HL-60 (cell line): Measurements from ENCODE around the gene CCNJ.
"Not testable (repeated sequence)": the region's sequence is repeated elsewhere in the genome, so short reads cannot be mapped to it uniquely, and the experiment has no call there.

Experiments used
- DNase-seq, 2 experiments: peaks; one replicate each; pipeline ENCODE4 v3.0.0-alpha.2; 2010 to 2020; ENCODE audit warnings: low read depth in 1 of 2, low spot score in 1 of 2
- H3K27ac ChIP-seq: fragments of 250-450 bp; sonication (Bioruptor Pico); replicated peaks from 2 replicates; pipeline ENCODE4 v1.5.1; 2020; ENCODE audit warnings: mild to moderate bottlenecking, moderate library complexity
- H3K27me3 ChIP-seq: fragments of 250-450 bp; sonication (Bioruptor Pico); 2 replicates; pipeline ENCODE4 v1.5.1; 2021; ENCODE audit warnings: mild to moderate bottlenecking, moderate library complexity; ENCODE audit not compliant: insufficient read depth, poor library complexity, severe bottlenecking
- H3K4me3 ChIP-seq: replicated peaks from 2 replicates; pipeline ENCODE4 v1.5.1; 2011; ENCODE audit warnings: mild to moderate bottlenecking, control low read depth, low read length; ENCODE audit not compliant: insufficient read depth
- GABPA ChIP-seq: IDR thresholded peaks from 2 replicates; pipeline ENCODE4 v1.6.1; 2012; ENCODE audit warnings: low read depth
- POLR2AphosphoS5 ChIP-seq: IDR thresholded peaks from 2 replicates; pipeline ENCODE4 v1.6.1; 2012; ENCODE audit warnings: low read depth
- SPI1 ChIP-seq: IDR thresholded peaks from 2 replicates; pipeline ENCODE4 v1.6.1; 2012; ENCODE audit warnings: low read depth, mild to moderate bottlenecking, borderline replicate concordance
- long read RNA-seq: library from polyadenylated mRNA; unstranded; transcript quantifications from one replicate; pipeline ENCODE4 v2.0.0, GENCODE V29; 2020
- TF ChIP-seq, protein P1 (sequence below): IDR thresholded peaks from 2 replicates; pipeline ENCODE4 v1.6.1; 2012; ENCODE audit warnings: low read depth; ENCODE audit not compliant: insufficient replicate concordance
- TF ChIP-seq, protein P2 (sequence below): IDR thresholded peaks from one replicate; pipeline ENCODE4 v1.5.1; 2011; ENCODE audit warnings: low read length, control low read depth, inconsistent platforms; ENCODE audit not compliant: insufficient read depth

The CCNJ gene, protein sequence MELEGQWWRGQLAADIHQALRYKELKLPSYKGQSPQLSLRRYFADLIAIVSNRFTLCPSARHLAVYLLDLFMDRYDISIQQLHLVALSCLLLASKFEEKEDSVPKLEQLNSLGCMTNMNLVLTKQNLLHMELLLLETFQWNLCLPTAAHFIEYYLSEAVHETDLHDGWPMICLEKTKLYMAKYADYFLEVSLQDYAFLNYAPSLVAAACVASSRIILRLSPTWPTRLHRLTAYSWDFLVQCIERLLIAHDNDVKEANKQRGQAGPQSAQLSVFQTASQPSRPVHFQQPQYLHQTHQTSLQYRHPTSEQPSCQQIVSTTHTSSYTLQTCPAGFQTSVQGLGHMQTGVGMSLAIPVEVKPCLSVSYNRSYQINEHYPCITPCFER
- long read RNA-seq, transcript CCNJ-203 (6 exons, 2,677 nt): major isoform, 59 of 85 reads
- long read RNA-seq, transcript CCNJ-202 (6 exons, 2,830 nt): minor isoform, 6 of 85 reads
- long read RNA-seq, partial matches to known transcripts: 1 of 85 reads
- long read RNA-seq, other reads (novel, unspliced or antisense): 19 of 85 reads

DNA sequence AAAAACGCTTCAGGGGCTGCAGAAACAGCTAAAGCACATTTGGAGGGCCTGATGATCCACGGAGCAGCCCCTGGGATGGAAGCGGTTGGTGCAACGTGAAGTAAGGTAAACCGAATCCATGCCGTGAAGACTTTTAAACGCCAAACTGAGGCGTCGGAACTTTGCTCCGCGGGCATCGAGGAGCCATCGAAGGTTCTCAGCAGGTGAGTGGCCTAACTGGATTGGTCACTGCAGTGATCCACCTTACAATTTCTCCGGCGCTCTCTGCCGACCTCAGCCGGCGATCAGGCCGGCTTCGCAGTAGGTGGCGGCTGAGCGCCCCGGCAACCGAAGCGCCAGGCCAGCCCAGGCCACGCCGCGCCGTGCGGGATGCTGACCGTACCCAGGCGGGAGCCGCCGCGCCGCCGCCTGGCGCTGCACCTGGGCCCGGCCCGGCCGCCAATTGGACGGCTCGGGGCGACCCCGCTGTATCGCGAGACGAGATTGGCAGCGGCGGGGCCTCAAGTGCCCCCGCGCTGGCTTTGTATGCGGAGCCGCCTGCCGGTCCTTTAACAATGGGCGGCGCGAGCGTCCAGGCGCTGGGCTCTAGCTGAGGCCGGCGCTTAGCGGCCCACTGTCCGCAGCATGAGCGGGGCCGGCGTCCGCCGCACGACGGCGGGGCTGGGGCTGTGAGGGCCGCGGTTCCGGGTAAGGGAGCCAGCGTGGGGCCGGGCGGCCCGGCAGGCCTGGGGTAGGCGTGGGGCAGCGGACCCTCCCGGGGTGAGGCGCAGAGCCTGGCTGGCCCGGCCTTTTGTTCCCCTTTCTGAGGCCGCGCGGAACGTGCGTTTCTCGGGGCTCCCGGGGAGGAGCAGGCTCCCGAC, at the start of gene CCNJ:
TSS of gene CCNJ (plus strand) at position 551 of the 860 bp plus-strand sequence. CDS start 811 bp downstream, outside the sequence.
- peak within 1 kb of the TSS; percentile 64 for H3K4me3 ChIP-seq
- no peaks in the 10 kb centered on the region for H3K27me3 ChIP-seq
- TF ChIP-seq, protein P1, sequence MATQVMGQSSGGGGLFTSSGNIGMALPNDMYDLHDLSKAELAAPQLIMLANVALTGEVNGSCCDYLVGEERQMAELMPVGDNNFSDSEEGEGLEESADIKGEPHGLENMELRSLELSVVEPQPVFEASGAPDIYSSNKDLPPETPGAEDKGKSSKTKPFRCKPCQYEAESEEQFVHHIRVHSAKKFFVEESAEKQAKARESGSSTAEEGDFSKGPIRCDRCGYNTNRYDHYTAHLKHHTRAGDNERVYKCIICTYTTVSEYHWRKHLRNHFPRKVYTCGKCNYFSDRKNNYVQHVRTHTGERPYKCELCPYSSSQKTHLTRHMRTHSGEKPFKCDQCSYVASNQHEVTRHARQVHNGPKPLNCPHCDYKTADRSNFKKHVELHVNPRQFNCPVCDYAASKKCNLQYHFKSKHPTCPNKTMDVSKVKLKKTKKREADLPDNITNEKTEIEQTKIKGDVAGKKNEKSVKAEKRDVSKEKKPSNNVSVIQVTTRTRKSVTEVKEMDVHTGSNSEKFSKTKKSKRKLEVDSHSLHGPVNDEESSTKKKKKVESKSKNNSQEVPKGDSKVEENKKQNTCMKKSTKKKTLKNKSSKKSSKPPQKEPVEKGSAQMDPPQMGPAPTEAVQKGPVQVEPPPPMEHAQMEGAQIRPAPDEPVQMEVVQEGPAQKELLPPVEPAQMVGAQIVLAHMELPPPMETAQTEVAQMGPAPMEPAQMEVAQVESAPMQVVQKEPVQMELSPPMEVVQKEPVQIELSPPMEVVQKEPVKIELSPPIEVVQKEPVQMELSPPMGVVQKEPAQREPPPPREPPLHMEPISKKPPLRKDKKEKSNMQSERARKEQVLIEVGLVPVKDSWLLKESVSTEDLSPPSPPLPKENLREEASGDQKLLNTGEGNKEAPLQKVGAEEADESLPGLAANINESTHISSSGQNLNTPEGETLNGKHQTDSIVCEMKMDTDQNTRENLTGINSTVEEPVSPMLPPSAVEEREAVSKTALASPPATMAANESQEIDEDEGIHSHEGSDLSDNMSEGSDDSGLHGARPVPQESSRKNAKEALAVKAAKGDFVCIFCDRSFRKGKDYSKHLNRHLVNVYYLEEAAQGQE: peak; percentile 54
- TF ChIP-seq SPI1: no peak
- H3K27ac ChIP-seq: peak within 1 kb of the TSS; percentile 97
- peak in 1 of 2 experiments; percentile 84 for DNase-seq

DNA sequence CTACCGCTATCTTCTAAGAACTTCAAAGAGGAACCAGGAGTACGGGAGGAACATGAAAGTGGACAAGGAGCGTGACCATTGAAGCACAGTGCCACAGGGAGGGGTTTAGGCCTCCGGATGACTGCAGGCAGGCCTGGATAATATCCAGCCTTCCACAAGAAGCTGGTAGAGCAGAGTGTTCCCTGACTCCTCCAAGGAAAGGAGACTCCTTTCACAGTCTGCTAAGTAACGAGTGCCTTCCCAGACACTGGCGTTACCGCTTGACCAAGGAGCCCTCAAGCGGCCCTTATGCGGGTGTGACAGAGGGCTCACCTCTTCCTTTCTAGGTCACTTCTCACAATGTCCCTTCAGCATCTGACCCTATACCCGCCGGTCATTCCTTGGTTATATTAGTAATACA, 49.0 kb upstream of the CCNJ start:
- H3K27me3 ChIP-seq, H3K4me3 ChIP-seq, DNase-seq, H3K27ac ChIP-seq: not testable (repeated sequence)

DNA sequence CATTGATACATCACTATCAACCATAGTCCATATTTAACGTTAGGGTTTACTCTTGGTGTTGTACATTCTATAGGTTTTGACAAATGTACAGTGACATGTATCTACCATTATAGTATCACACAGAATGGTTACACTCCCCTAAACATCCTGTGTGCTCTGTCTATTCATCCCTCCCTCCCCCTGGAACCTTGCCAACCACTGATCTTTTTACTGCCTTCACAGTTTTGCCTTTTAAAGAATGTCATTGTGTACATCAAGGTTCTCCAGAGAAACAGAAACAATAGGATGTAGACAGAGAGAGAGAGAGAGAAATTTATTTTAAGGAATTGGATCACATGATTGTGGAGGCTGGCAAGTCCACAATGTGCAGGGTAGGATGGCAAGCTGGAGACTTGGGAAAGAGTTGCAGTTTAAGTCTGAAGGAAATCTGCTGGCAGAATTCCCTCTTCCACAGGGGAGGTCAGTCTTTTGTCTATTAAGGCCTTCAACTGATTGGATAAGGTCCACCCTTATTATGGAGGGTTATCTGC, 45.1 kb upstream of the CCNJ start:
- DNase-seq: no peak
- H3K4me3 ChIP-seq: no peak overlapping the region
- TF ChIP-seq GABPA (no peak), POLR2AphosphoS5 (no peak)
- TF ChIP-seq, protein P1: no peak
- TF ChIP-seq, protein P2, sequence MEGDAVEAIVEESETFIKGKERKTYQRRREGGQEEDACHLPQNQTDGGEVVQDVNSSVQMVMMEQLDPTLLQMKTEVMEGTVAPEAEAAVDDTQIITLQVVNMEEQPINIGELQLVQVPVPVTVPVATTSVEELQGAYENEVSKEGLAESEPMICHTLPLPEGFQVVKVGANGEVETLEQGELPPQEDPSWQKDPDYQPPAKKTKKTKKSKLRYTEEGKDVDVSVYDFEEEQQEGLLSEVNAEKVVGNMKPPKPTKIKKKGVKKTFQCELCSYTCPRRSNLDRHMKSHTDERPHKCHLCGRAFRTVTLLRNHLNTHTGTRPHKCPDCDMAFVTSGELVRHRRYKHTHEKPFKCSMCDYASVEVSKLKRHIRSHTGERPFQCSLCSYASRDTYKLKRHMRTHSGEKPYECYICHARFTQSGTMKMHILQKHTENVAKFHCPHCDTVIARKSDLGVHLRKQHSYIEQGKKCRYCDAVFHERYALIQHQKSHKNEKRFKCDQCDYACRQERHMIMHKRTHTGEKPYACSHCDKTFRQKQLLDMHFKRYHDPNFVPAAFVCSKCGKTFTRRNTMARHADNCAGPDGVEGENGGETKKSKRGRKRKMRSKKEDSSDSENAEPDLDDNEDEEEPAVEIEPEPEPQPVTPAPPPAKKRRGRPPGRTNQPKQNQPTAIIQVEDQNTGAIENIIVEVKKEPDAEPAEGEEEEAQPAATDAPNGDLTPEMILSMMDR: no peak

DNA sequence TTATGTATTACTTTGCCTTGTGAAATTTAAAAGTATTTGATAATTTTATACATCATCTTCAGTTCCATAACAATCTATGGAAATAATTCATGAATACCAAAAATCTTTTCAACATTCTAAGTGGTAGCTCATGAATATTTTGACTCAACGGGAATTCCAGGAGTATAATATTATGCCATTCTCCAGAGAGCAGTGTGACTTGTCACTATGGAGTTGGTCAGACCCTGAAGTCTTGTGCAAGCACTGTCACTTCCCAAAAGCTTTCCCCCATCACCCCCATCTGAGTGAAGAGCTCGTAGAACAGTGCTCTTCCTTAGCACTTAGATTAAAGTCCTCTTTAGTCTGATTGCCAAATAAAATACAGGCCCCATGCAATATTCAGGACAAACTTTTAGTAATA, 29.4 kb upstream of the CCNJ start:
- Histone ChIP-seq H3K27ac (no peak overlapping the region), H3K27me3 (no peaks in the 10 kb centered on the region), H3K4me3 (no peak overlapping the region)
- DNase-seq: no peak
- TF ChIP-seq SPI1 (no peak), POLR2AphosphoS5 (no peak), GABPA (no peak)
- TF ChIP-seq, protein P1: no peak
- TF ChIP-seq, protein P2: no peak

More for the DNA sequence above, 45.1 kb upstream of the CCNJ start:
- Histone ChIP-seq H3K27me3 (no peaks in the 10 kb centered on the region), H3K27ac (no peak overlapping the region)
